DND-41 (cell line): Measurements from ENCODE around the gene CPZ.

Experiments
- ATAC-seq: fragments of 200-7000 bp; cut with Tn5 transposase; 3 replicates; pipeline ENCODE4 v1.9.1; 2021; ENCODE audit warnings: low read depth; ENCODE audit not compliant: insufficient read depth
- DNase-seq: peaks from one replicate; pipeline ENCODE4 v3.0.0-alpha.2; 2020
- H2AFZ ChIP-seq: 2 replicates; pipeline ENCODE4 v1.6.0; 2012; ENCODE audit warnings: low read depth, low read length
- H3K27ac ChIP-seq: 2 replicates; pipeline ENCODE4 v1.5.1; 2012; ENCODE audit warnings: low read length, inconsistent platforms
- H3K27me3 ChIP-seq: fragments of 200-600 bp; sonication (generic); 2 replicates; pipeline ENCODE4 v1.6.0; 2012; ENCODE audit warnings: low read length, mild to moderate bottlenecking, inconsistent platforms; ENCODE audit not compliant: insufficient read depth, poor library complexity
- H3K36me3 ChIP-seq: 2 replicates; pipeline ENCODE4 v1.5.1; 2012; ENCODE audit warnings: low read length, inconsistent platforms; ENCODE audit not compliant: insufficient read depth
- H3K4me1 ChIP-seq: 2 replicates; pipeline ENCODE4 v1.5.1; 2012; ENCODE audit warnings: mild to moderate bottlenecking, low read length; ENCODE audit not compliant: insufficient read depth
- H3K4me2 ChIP-seq: 2 replicates; pipeline ENCODE4 v1.6.0; 2012; ENCODE audit warnings: mild to moderate bottlenecking, moderate library complexity, low read length, inconsistent platforms; ENCODE audit not compliant: insufficient read depth
- H3K4me3 ChIP-seq, 2 experiments: fragments of 200-600 bp in 1 of 2; shearing (Covaris generic) in 1 of 2; 2 replicates each; pipeline ENCODE4 v1.5.1; 2012 to 2016; ENCODE audit warnings: inconsistent platforms in 2 of 2, low read length in 2 of 2, mild to moderate bottlenecking in 2 of 2, low read depth in 1 of 2, moderate library complexity in 1 of 2
- H3K79me2 ChIP-seq: 2 replicates; pipeline ENCODE4 v1.6.0; 2012; ENCODE audit warnings: low read length, inconsistent platforms; ENCODE audit not compliant: insufficient read depth
- H3K9ac ChIP-seq: 2 replicates; pipeline ENCODE4 v1.6.0; 2012; ENCODE audit warnings: low read depth, mild to moderate bottlenecking, inconsistent platforms, low read length, moderate library complexity
- H3K9me3 ChIP-seq: 2 replicates; pipeline ENCODE4 v1.5.1; 2012; ENCODE audit warnings: low read length, moderate library complexity, mild to moderate bottlenecking, inconsistent platforms; ENCODE audit not compliant: insufficient read depth, severe bottlenecking
- H4K20me1 ChIP-seq: 2 replicates; pipeline ENCODE4 v1.6.0; 2012; ENCODE audit warnings: low read length; ENCODE audit not compliant: insufficient read depth
- CTCF ChIP-seq: IDR thresholded peaks from 2 replicates; pipeline ENCODE4 v1.5.1; 2012; ENCODE audit warnings: borderline replicate concordance, low read length, moderate library complexity, mild to moderate bottlenecking; ENCODE audit not compliant: poor library complexity, severe bottlenecking; ENCODE audit errors: extremely low read depth
- EZH2 ChIP-seq: IDR thresholded peaks from 3 replicates; pipeline ENCODE4 v1.6.1; 2012; ENCODE audit warnings: borderline replicate concordance, low read depth, mild to moderate bottlenecking, moderate library complexity, low read length, inconsistent platforms; ENCODE audit not compliant: severe bottlenecking

Gene CPZ

GRCh38 chr4:8656185-8656517 is 63.6 kb downstream of the CPZ start:
- Histone ChIP-seq H3K4me1 (no peaks in the 10 kb centered on the region), H3K9me3 (no peaks in the 10 kb centered on the region), H3K27me3 (no peaks in the 10 kb centered on the region), H3K4me3 (no peak overlapping the region), H3K9ac (no peak overlapping the region), H4K20me1 (no peaks in the 10 kb centered on the region), H3K79me2 (no peaks in the 10 kb centered on the region), H3K36me3 (no peaks in the 10 kb centered on the region), H3K27ac (no peak overlapping the region), H3K4me2 (no peak overlapping the region), H2AFZ (no peak overlapping the region)
- ATAC-seq (no peak), DNase-seq (no peak)
- no peak for TF ChIP-seq CTCF
- no peak for TF ChIP-seq EZH2

GRCh38 chr4:8656711-8657380 is 64.3 kb downstream of the CPZ start:
- Histone ChIP-seq H2AFZ (no peak overlapping the region), H3K79me2 (no peaks in the 10 kb centered on the region), H3K4me1 (no peaks in the 10 kb centered on the region), H3K4me3 (no peak overlapping the region), H4K20me1 (no peaks in the 10 kb centered on the region), H3K36me3 (no peaks in the 10 kb centered on the region), H3K9me3 (no peaks in the 10 kb centered on the region), H3K27me3 (no peaks in the 10 kb centered on the region), H3K27ac (no peak overlapping the region), H3K4me2 (no peak overlapping the region), H3K9ac (no peak overlapping the region)
- DNase-seq (no peak), ATAC-seq (no peak)
- TF ChIP-seq CTCF, result no peak
- no peak for TF ChIP-seq EZH2

- TF ChIP-seq CTCF, result no peak
- TF ChIP-seq EZH2, result no peak
- no peak overlapping the region for H2AFZ ChIP-seq
- no peak for ATAC-seq
- H3K4me3 ChIP-seq, result no peak overlapping the region
- no peak overlapping the region for H3K9ac ChIP-seq
- no peaks in the 10 kb centered on the region for H4K20me1 ChIP-seq
- no peak overlapping the region for H3K4me2 ChIP-seq
- DNase-seq, result no peak
- H3K79me2 ChIP-seq, result no peaks in the 10 kb centered on the region
- H3K9me3 ChIP-seq, result no peaks in the 10 kb centered on the region
- H3K27me3 ChIP-seq, result no peaks in the 10 kb centered on the region
- no peaks in the 10 kb centered on the region for H3K36me3 ChIP-seq
- no peak overlapping the region for H3K27ac ChIP-seq
- H3K4me1 ChIP-seq, result no peaks in the 10 kb centered on the region
Observed at GRCh38 chr4:8657381-8658088, 65.0 kb downstream of the CPZ start.
